GM12801 (cell line): ENCODE data around the gene SMPX.

Experiments used
- CTCF ChIP-seq: IDR thresholded peaks from one replicate; pipeline ENCODE4 v1.5.1; 2011; ENCODE audit warnings: control low read depth; ENCODE audit not compliant: insufficient read length; ENCODE audit errors: extremely low read depth

Gene SMPX

GRCh38 chrX:21723814-21724213, 34.1 kb downstream of the SMPX start:
- no peak for TF ChIP-seq CTCF

GRCh38 chrX:21723084-21723483, 34.8 kb downstream of the SMPX start:
- no peak for TF ChIP-seq CTCF

- TF ChIP-seq CTCF, result no peak
These were observed 36.7 kb downstream of the SMPX start for GRCh38 chrX:21721195-21721594.

GRCh38 chrX:21718575-21718974, 39.3 kb downstream of the SMPX start:
- TF ChIP-seq CTCF, result no peak

GRCh38 chrX:21717802-21718201, 40.1 kb downstream of the SMPX start:
- TF ChIP-seq CTCF, result no peak

GRCh38 chrX:21715825-21716224, 42.1 kb downstream of the SMPX start:
- no peak for TF ChIP-seq CTCF

GRCh38 chrX:21715337-21715736, 42.6 kb downstream of the SMPX start:
- no peak for TF ChIP-seq CTCF

- no peak for TF ChIP-seq CTCF
These were observed 46.1 kb downstream of the SMPX start for GRCh38 chrX:21711848-21712197.
